Sciatic nerve (tissue), 2 donors: ENCODE measurements around the gene OLFML2A. TPM values are rescaled to one million over a fixed set of nuclear protein-coding genes. Genes with fewer than 3 reads are reported as not detected.
"Not testable (repeated sequence)": the region's sequence is repeated elsewhere in the genome, so short reads cannot be mapped to it uniquely, and the experiment has no call there.

Experiments used
- ATAC-seq: fragments of 200-7000 bp; cut with Tn5 transposase; one replicate; pipeline ENCODE4 v1.9.1; 2020; ENCODE audit warnings: mild to moderate bottlenecking, moderate library complexity
- DNase-seq: peaks from one replicate; pipeline ENCODE4 v3.0.0-alpha.2; 2020; ENCODE audit warnings: low spot score
- intact Hi-C: fragments of 100-400 bp; cut with DNase I; formaldehyde crosslinking; loops from one replicate; pipeline ENCODE4 v1.14.2; 2022
- total RNA-seq: library from RNA; stranded (reverse); fragmentation: NEBNext Ultra II Directional; extraction: Animal tissue kit (Norgen Biotek cat#: 25700); gene quantifications from one replicate; pipeline ENCODE4 v1.2.1, GENCODE V29; 2021
- donor health status: DM: no; HTN: no; CAD: no.
- donor health status: DM: no; HTN: no; CAD: no.

The OLFML2A gene
- total RNA-seq, 1 donor from 2014 or later = 110 TPM

DNA sequence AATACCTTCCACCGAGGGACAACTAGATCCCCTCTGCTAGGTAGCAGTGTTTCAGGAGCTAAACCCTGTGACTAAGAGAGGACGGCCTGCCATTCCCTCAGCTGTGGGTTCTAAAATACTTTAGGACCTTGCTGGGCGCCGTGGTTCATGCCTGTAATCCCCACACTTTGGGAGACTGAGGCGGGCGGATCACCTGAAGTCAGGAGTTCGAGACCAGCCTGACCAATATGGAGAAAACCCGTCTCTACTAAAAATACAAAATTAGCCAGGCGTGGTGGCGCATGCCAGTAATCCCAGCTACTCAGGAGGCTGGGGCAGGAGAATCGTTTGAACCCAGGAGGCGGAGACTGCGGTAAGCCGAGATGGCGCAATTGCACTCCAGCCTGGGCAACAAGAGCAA, 4.1 kb upstream of the OLFML2A start:
- ATAC-seq = not testable (repeated sequence)
- intact Hi-C loops = loop anchor here (2.0 kb wide), 1 partner anchor 80 kb away; the partner anchor contains the start of gene WDR38
- peak; percentile 56 for DNase-seq

DNA sequence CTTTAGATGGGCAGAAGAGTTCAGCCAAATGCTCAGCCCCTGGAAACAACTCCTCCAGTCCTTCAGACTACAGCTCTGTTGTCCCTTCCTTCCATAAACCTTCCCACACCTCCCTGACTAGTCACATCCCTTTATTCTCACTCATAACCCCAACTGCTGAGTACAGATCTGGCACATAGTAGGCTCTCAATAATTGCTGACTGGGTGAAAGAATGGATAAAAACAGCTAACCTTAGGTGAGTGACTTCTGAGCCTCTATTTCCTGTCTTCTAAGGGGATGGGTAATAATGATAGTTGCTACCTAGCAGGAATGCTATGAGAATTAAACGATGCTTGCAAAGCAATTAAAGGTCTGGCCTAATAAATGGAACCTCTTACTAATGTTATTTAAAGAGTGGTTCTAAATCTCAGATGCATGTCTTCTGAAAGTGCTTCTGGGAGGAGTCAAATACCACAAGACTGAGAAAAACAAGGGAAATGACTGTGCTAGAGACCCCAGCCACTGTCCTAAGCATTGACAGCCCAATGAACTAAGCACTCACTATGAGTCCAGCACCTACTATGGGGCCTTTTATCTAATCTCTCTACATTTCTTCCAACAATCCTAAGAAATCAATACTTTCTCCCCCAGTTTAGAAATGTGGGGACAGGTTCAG, 3.3 kb upstream of the OLFML2A start:
- intact Hi-C loops = loop anchor here (2.0 kb wide), 1 partner anchor 79 kb away; the partner anchor contains the start of gene WDR38

DNA sequence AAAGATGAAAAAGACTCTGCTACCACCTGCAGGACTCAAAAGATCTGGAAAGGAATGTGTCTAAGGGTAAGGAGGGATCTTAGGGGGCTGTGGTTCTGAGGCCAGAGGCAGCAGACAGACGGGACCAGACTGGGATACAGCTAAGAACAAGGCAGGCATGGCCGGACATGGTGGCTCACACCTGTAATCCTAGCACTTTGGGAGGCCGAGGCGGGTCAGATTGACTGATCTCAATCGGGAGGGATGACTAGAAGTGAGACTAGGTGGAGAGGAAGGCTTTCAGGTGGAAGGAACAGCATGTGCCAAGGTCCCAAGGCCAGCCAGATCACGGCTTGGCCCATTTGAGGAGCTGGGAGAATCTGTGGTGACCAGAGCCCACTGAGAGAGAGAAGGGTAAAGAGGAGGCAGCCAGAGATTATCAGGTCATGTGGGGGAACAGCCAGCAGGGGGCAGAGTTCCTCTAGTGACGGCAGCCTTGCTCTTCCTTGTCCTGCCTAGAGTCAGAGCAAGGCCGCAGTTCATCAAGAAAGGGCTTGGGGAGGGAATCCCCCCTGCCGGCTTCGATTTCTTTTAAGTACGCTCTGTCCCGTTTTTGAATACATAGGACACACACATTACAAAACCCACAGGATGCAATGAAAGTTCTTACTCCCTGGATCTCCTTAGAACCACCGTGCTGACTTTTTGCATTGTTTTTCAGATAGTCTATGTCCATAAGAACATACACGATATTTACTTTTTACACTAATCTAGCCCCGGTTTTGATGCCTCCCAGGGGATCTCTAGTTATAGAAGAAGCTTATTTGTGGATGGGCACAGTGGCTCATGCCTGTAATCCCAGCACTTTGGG, 2.6 kb upstream of the OLFML2A start:
- peak; percentile 31 for ATAC-seq
- intact Hi-C loops = no loop called here
- DNase-seq = peak; percentile 93

More for the DNA sequence above, 3.3 kb upstream of the OLFML2A start:
- ATAC-seq (no peak), DNase-seq (no peak)

DNA sequence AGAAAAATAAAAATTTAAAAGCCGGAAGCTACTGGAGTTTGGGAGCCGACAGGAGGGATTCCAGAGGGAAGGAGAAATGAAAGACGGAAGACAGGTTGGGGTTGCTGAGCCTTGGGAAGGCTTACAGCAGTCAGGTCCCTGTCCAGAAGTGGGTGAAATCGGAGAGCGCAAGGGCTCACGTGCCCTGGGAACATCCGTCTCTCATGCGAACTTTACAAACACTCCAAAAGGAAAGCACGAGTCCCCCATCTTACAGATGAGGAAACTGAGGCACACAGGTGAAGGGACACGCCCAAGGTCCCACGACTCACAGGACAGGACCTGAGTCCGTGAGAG, 347 bp upstream of the OLFML2A start:
- intact Hi-C loops = no loop called here
- ATAC-seq (no peak), DNase-seq (no peak)

DNA sequence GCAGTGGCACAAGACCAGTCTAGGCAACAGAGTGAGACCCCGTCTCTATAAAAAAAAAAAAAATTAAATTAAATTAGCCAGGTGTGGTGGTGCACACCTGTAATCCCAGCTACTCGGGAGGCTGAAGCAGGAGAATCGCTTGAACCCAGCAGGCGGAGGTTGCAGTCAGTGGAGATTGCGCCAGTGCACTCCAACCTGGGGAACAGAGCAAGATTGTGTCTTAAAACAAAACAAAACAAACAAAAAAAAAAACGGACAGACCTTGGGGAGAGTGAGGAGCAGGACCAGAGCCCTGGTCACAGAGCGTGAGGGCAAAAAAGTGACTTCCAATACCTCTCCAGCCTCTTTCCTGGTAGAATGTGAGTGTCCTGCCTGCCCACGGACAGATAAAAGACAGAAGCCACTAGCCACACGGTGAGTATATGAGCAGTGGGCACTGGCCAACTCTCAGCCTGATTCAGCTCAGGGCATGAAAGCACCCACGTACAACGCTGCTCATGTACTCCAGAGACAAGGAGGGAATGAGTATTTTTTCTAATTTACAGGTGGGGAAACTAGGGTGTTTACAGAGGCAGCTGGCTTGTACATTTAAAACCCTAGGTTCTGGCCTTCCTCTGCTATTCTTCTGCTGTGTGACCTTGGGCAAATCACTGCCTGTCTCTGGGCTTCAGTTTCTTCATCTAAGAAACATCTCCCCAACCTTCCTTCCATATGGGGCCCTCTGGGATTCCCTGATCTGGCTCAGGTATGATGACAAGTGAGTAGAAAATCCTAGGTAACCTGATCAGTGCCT, 1.8 kb downstream of the OLFML2A start:
- DNase-seq (no peak), ATAC-seq (no peak)
- intact Hi-C loops = no loop called here

DNA sequence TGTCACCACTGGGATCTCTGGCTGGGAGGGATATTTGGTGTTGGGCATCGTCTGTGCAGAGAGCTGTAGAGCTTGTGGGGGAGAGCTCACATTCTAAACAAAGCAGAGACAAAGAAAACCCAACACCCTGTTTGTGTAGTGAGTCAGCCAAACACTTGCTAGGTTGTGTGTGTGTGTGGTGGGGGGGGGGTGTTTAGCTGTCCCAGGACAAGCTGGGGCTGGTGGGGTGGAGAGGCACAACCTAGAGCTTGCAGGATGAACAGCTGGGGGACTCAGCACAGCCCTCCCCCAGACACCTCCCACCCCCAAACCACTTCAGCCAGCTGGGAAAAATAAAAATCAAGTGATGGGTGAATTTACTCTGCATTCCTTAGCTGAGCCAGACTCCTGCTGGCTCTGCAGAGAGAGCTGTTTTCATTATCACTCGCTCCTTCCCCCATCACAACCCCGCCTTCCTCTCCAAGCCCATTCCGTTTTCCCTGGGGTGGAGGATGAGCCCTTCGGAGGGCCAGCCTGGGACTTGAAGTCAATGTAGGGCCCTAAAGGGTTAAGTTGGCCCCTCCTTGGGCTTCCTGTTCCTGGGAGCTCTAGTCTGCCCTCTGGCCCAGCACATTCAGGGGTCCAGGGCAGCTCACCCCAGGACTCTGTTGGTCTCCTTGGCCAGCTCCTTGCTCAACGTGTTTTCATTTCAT, 2.6 kb downstream of the OLFML2A start:
- intact Hi-C loops = no loop called here
- DNase-seq (peak; percentile 59), ATAC-seq (peak; percentile 66)

DNA sequence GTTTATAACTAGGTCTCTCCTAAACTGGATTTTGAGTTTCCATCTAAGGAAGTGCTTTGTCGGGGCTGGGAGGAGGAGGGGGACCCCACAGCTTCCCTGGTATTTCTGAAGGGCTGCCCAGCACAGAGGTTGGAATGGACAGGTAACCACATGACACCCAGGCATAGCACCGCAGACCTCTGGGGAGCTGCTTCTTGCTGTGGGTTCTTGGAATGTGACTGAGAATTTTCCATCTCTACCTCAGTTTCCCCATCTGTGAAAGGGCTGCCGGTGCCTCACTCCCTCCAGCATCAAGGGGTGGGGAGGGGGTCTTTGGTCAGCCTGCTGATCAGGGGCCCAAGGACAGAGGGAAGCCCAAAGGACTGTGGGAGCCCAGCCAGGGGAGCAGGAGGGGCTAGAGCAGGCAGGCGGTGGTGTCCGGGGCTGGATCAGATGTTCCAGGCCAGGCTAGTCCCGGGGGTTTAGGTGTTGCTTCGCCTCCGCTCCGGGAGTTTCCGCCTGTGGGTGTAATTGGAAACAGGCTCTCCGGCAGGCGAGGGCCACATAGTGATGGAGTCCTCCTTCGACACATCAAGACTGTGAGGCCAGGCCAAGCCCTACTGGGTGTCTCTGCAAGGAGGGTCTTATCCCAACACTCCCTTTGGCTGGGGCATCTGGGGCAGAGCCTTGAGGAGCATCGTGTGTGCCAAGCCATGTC, 3.3 kb downstream of the OLFML2A start:
- ATAC-seq (peak; percentile 29), DNase-seq (peak; percentile 72)
- intact Hi-C loops = no loop called here

DNA sequence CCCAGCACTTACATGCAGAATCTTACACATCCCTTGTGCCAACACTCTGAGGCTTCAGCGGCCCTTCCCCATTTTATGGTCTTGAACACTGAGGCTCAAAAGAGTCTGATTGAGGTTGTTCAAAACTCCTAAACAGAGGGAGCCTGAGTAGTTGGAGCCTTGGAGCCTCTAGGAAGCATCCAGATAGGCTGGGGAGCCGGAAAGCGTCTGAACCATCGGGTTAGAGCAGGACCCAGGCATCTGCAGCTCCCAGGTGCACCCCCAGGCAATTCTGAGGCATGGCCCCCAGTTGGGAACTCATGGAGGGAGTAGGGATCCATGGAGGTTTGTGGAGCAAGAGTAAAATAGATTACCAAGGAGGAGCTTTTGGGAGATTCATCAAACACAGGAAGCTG, 3.8 kb downstream of the OLFML2A start:
- intact Hi-C loops = no loop called here
- DNase-seq (peak; percentile 51), ATAC-seq (no peak)

DNA sequence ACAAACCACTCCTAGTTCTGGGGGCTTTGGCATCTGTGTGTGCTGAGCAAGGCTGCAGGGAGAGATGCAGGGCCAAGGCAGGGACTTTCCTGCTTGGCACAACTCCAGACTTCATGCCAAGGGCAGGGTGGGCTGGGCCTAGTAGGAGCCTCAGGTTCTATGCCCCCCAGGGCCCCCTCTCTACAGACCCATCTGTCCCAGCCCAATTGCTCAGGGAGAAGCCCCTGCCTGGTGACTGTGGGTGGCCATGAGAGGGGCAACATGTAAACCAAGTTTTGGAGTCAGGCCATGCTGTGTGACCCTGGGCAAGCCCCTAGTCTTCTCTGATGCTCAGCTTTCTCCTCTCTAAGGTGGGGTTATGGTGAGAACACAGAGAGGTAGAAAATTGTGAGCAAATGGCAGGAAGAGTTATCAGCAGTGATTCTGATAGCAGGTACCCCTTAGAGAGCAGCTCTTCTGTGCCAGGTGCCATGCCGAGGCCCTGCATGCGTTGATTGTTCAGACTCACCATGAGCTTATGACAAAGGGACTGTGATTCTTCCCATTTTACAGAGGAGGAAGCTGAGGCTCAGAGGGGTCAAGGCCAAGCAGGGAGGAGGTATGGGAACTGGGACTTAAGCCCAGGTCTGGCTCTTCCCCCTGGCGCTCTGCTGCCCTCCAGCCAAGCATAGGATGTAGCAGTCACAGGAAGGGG, 5.2 kb downstream of the OLFML2A start:
- intact Hi-C loops = no loop called here
- DNase-seq = peak; percentile 55

DNA sequence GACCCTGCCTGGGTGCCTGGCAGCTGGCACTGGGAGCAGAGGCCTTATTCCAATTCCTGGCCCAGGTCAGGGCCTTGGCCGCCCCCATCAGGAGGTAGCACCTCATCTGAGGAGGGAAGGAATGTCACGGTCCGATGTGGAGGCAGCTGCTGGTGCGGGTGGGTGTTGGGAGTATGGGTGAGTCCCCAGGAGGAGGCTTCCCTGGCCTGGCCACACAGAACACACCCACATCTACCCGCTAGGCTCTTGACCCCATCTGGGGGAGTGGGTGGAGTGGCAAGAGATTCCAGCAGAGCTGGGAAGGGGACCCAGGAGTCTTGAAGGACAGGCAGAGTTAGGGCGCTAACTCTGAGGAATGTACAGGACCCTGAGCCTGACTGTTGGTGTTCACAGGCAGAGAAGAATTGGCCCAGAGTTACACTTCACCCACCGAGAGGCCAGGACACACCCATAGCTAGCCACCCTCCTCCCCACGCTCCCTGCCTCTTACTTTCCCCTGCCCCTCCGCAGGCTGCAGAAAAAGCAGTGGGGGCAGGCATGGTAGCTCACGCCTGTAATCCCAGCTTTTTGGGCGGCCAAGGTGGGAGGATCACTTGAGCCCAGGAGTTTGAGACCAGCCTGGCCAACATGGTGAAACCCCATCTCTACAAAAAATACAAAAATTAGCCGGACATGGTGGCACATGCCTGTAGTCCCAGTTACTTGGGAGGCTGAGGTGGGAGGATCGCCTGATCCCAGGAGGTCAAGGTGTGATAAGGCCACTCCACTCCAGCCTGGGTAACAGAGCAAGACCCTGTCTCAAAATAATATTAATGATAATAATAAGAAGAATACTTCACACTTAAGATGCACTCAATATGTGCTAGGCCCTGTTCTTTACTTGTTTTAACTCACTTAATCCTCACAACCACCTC, 6.0 kb downstream of the OLFML2A start:
- intact Hi-C loops = no loop called here
- ATAC-seq (no peak), DNase-seq (peak; percentile 58)

More for the DNA sequence above, 5.2 kb downstream of the OLFML2A start:
- no peak for ATAC-seq

DNA sequence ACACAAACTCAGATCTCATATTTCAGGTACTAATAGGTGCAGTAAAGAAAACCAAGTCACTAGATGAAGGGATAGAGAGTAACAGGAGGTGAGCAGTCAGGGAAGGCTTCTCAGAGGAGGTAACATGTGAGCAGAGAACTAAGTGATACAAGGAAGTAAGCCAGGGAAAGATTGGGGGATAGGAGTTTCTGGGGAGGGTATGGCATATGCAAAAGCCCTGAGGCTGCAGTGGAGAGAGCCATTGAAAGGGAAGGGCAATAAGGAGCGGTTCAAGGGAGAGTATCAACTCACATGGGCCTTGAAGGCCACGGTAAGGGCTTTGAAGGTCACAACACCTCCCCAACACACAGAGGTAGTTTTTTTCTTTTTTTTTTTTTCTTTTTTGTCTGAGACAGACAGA, 6.9 kb downstream of the OLFML2A start:
- peak; percentile 25 for DNase-seq
- intact Hi-C loops = no loop called here

DNA sequence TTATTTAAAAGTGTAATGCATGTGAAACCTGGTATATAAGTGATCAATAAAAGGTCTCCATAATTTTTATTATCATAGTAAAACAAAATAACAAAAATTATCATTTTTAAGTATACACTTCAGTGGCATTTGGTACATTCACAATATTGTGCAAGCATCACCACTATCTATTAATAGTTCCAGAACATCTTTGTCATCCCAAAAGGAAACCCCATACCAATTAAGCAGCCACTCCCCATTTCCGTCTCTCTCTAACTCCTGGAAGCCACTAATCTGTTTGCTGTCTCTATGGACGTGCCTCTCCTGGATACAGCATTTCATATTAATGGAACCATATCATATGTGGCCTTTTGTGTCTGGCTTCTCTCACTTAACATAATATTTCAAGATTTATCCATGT, 7.6 kb downstream of the OLFML2A start:
- intact Hi-C loops = no loop called here
- DNase-seq (no peak), ATAC-seq (peak; percentile 74)

More for the DNA sequence above, 6.9 kb downstream of the OLFML2A start:
- no peak for ATAC-seq

DNA sequence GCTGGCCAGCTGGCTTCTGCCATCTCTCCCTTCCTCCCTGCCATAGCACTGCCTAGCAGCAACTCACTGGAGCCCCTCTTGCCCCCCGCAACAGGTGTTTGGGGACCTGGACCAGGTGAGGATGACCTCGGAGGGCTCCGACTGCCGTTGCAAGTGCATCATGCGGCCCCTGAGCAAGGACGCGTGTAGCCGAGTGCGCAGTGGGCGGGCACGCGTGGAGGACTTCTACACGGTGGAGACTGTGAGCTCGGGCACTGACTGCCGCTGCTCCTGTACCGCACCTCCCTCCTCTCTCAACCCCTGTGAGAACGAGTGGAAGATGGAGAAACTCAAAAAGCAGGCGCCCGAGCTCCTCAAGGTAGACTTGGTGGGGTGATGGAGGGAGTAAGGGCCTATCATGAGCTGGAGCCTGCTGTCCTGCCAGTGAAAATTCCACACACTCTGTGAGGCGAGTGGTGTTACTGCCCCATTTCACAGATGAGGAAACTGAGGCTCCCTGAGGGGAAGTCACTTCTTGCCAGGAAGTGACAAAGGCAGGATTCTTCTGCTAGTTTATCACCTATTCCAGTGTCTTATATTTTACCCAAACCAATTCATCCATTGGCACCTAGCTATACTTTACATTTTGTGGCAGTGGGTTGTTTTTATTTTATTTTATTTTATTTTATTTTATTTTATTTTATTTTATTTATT, 10.1 kb downstream of the OLFML2A start:
- ATAC-seq (no peak), DNase-seq (peak; percentile 55)
- intact Hi-C loops = no loop called here

DNA sequence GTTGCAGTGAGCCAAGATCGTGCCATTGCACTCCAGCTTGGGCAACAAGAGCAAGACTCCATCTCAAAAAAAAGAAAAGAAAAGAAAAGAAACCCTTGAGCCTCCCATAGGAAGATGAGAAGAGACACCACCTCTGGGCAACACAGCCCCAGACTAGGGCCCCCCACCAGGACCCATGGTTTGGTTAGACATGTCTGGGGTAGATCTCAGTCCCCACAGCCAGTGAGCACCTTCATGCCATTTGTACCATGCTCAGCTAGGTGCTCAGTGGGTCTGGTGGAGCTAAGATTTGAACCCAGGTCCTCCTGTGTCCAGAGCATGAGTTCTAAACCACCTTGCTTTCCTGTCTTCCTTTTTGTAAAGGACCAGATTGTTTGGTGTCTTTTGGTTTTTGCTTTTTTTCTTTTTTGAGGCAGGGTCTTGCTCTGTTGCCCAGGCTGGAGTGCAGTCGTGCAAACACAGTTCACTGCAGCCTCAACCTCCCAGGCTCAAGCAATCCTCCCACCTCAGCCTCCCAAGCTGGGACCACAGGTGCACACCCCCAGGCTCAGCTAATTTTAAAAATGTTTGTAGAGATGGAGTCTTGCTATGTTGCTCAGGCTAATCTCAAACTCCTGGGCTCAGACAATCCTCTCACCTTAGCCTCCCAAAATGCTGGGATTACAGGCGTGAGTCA, 11.7 kb downstream of the OLFML2A start:
- intact Hi-C loops = no loop called here
- ATAC-seq = no peak
- DNase-seq = peak; percentile 22

DNA sequence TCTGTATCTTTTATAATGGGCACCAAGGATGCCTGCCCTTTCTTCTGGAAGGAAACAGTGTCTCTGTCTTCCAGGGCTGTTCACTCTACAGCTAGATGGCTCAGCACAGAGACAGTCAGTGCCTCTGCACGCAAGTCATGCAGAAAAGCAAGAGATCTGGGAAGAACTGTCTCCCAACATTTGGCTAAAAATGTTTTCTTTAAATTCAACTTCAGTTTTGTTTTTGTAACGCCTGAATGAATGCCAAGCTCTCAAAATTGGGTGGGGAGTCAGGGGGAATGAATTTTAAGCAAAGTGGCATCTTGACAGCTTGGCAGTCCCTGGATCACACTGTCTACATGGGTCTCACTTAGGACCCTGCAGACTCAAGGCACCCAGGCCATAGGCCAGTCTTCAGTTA, 12.6 kb downstream of the OLFML2A start:
- no peak for DNase-seq
- no peak for ATAC-seq
- intact Hi-C loops = no loop called here

DNA sequence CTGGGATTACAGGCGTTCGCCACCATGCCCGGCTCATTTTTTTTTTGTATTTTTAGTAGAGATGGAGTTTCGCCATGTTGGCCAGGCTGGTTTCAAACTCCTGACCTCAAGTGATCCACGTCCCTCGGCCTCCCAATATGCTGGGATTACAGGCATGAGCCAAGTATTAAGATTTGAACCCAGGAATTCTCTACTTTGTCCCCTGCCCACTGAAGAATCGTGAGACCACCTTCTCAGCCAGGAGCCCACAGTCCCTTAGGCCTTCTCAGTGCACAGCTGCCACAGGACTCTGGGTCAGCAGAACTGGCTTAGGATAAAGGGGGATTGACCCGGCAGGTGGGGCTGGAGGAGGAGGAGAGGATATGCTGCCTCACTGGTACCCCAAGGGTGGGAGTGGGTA, 13.4 kb downstream of the OLFML2A start:
- intact Hi-C loops = no loop called here
- ATAC-seq (no peak), DNase-seq (no peak)
